PC-9 (cell line): ENCODE data around the gene ATP6V1G2.

Experiments used
- EZH2 ChIP-seq: fragments of 200-600 bp; sonication (generic); IDR thresholded peaks from 2 replicates; pipeline ENCODE4 v1.8.0; 2017; ENCODE audit warnings: antibody characterized with exemption, low read depth
- TF ChIP-seq, protein P1 (sequence below): fragments of 200-600 bp; sonication (generic); conservative IDR thresholded peaks from 2 replicates; pipeline ENCODE4 v1.6.1; 2017; ENCODE audit warnings: mixed run types, antibody characterized with exemption, mild to moderate bottlenecking, moderate library complexity

DNA sequence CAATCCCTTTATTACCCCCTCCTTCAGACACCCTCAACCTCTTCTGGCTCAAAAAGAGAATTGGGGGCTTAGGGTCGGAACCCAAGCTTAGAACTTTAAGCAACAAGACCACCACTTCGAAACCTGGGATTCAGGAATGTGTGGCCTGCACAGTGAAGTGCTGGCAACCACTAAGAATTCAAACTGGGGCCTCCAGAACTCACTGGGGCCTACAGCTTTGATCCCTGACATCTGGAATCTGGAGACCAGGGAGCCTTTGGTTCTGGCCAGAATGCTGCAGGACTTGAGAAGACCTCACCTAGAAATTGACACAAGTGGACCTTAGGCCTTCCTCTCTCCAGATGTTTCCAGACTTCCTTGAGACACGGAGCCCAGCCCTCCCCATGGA lies 31.2 kb upstream of the ATP6V1G2 start:
- TF ChIP-seq, protein P1, sequence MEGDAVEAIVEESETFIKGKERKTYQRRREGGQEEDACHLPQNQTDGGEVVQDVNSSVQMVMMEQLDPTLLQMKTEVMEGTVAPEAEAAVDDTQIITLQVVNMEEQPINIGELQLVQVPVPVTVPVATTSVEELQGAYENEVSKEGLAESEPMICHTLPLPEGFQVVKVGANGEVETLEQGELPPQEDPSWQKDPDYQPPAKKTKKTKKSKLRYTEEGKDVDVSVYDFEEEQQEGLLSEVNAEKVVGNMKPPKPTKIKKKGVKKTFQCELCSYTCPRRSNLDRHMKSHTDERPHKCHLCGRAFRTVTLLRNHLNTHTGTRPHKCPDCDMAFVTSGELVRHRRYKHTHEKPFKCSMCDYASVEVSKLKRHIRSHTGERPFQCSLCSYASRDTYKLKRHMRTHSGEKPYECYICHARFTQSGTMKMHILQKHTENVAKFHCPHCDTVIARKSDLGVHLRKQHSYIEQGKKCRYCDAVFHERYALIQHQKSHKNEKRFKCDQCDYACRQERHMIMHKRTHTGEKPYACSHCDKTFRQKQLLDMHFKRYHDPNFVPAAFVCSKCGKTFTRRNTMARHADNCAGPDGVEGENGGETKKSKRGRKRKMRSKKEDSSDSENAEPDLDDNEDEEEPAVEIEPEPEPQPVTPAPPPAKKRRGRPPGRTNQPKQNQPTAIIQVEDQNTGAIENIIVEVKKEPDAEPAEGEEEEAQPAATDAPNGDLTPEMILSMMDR: no peak
- TF ChIP-seq EZH2: no peak
